HCT116 (cell line): ENCODE data around the gene ABCD1. TPM values are rescaled to one million over a fixed set of nuclear protein-coding genes. Genes with fewer than 3 reads are reported as not detected.
"Not testable (repeated sequence)": the region's sequence is repeated elsewhere in the genome, so short reads cannot be mapped to it uniquely, and the experiment has no call there.

Source experiments
- ATAC-seq: fragments of 200-7000 bp; cut with Tn5 transposase; 2 replicates; pipeline ENCODE4 v1.9.1; 2020; ENCODE audit warnings: mild to moderate bottlenecking, moderate library complexity
- BruUV-seq: library from RNA; stranded (reverse); fragments of 400-500 nt; replicated peaks from 2 replicates; lab custom pipeline; 2021; lab: Mats Ljungman, UMichigan
- CTCF ChIA-PET: fragments of 300-600 bp; sonication (Branson Sonifier 250); formaldehyde crosslinking; loops from one replicate; lab custom pipeline; 2021; ENCODE audit warnings: antibody characterized with exemption; lab: Charles Lee
- POLR2A ChIA-PET: fragments of 300-600, 350-600 bp; sonication (Branson Sonifier 250); formaldehyde crosslinking; loops from one replicate; lab custom pipeline; 2021; ENCODE audit warnings: antibody characterized with exemption; lab: Charles Lee
- RAD21 ChIA-PET, 2 experiments: fragments of 300-600 bp; sonication (Branson Sonifier 250); formaldehyde crosslinking; loops; one replicate each; lab custom pipeline; 2023; ENCODE audit warnings: low total read pairs in 2 of 2; ENCODE audit not compliant: uncharacterized antibody in 2 of 2, unreplicated experiment in 2 of 2, low non-redundant PET in 1 of 2; lab: Charles Lee
- DNase-seq: peaks from one replicate; pipeline ENCODE4 v3.0.0-alpha.2; 2010; ENCODE audit warnings: low read depth, low spot score
- H2AFZ ChIP-seq: fragments of 200-600 bp; shearing (Covaris generic), sonication (generic); 2 replicates; pipeline ENCODE4 v1.6.1; 2017; ENCODE audit warnings: low read depth, mixed run types, mixed read lengths, antibody characterized with exemption, low read length; ENCODE audit not compliant: poor library complexity, severe bottlenecking
- H3K27ac ChIP-seq: 2 replicates; pipeline ENCODE4 v1.5.1; 2012; ENCODE audit warnings: low read depth, low read length
- H3K27me3 ChIP-seq: fragments of 200-600 bp; sonication (generic); 2 replicates; pipeline ENCODE4 v1.6.1; 2016; ENCODE audit warnings: mixed run types, low read length, mixed read lengths; ENCODE audit not compliant: insufficient read depth
- H3K36me3 ChIP-seq, 2 experiments: fragments of 200-500 bp in 1 of 2; fragments of 200-600 bp in 1 of 2; sonication (Bioruptor generic) in 1 of 2; sonication (generic) in 1 of 2; 2 replicates each; pipeline versions ENCODE4 v1.5.1 to v1.6.1; 2014 to 2016; ENCODE audit warnings: low read length in 2 of 2, inconsistent platforms in 1 of 2, mixed read lengths in 1 of 2, mixed run types in 1 of 2; ENCODE audit not compliant: insufficient read depth in 2 of 2, control insufficient read depth in 1 of 2
- H3K4me1 ChIP-seq, 2 experiments: fragments of 200-600 bp in 1 of 2; sonication (generic) in 1 of 2; 2 replicates each; pipeline versions ENCODE4 v1.5.1 to v1.6.1; 2012 to 2017; ENCODE audit warnings: low read length in 2 of 2, inconsistent platforms in 1 of 2, mild to moderate bottlenecking in 1 of 2, mixed read lengths in 1 of 2, mixed run types in 1 of 2, moderate library complexity in 1 of 2; ENCODE audit not compliant: insufficient read depth in 2 of 2, control insufficient read depth in 1 of 2
- H3K4me2 ChIP-seq: fragments of 200-600 bp; sonication (generic); 2 replicates; pipeline ENCODE4 v1.6.1; 2017; ENCODE audit warnings: mixed run types, low read length, mixed read lengths
- H3K4me3 ChIP-seq, 2 experiments: fragments of 200-600 bp in 1 of 2; sonication (generic) in 1 of 2; replicated peaks in 1 of 2; 2 replicates each; pipeline ENCODE4 v1.5.1; 2011 to 2016; ENCODE audit warnings: low read length in 2 of 2, control low read depth in 1 of 2, low read depth in 1 of 2, mild to moderate bottlenecking in 1 of 2, mixed read lengths in 1 of 2, mixed run types in 1 of 2
- H3K79me2 ChIP-seq: fragments of 200-600 bp; sonication (generic); 2 replicates; pipeline ENCODE4 v1.6.1; 2017; ENCODE audit warnings: mild to moderate bottlenecking, mixed run types, low read length, moderate library complexity, mixed read lengths; ENCODE audit not compliant: insufficient read depth
- H3K9ac ChIP-seq: fragments of 200-600 bp; sonication (generic); 2 replicates; pipeline ENCODE4 v1.6.1; 2016; ENCODE audit warnings: low read length, mixed read lengths
- H3K9me2 ChIP-seq: fragments of 200-600 bp; sonication (generic), shearing (Covaris generic); 2 replicates; pipeline ENCODE4 v1.6.1; 2017; ENCODE audit warnings: mixed run types, mild to moderate bottlenecking, moderate library complexity; ENCODE audit not compliant: insufficient read depth
- H3K9me3 ChIP-seq, 2 experiments: fragments of 200-500 bp in 1 of 2; fragments of 200-600 bp in 1 of 2; sonication (Bioruptor generic) in 1 of 2; sonication (generic) in 1 of 2; 2 replicates each; pipeline ENCODE4 v1.6.1; 2014 to 2017; ENCODE audit warnings: low read length in 2 of 2, mixed read lengths in 2 of 2, inconsistent platforms in 1 of 2, low read depth in 1 of 2, mild to moderate bottlenecking in 1 of 2, mixed run types in 1 of 2, moderate library complexity in 1 of 2; ENCODE audit not compliant: control insufficient read depth in 1 of 2, insufficient read depth in 1 of 2
- H4K20me1 ChIP-seq: fragments of 200-600 bp; sonication (generic), shearing (Covaris generic); 2 replicates; pipeline ENCODE4 v1.6.1; 2017; ENCODE audit warnings: mixed run types, mild to moderate bottlenecking, moderate library complexity; ENCODE audit not compliant: insufficient read depth
- EGR1 ChIP-seq: IDR thresholded peaks from 2 replicates; pipeline ENCODE4 v1.6.1; 2012; ENCODE audit warnings: low read depth
- RAD21 ChIP-seq: IDR thresholded peaks from 2 replicates; pipeline ENCODE4 v1.6.1; 2012; ENCODE audit warnings: low read depth, mild to moderate bottlenecking
- ZNF274 ChIP-seq: fragments of 200-500 bp; sonication (Bioruptor generic); IDR thresholded peaks from 2 replicates; pipeline ENCODE4 v1.6.1; 2014; ENCODE audit warnings: mild to moderate bottlenecking, low read depth, low read length, inconsistent platforms
- intact Hi-C: fragments of 100-400 bp; cut with micrococcal nuclease; formaldehyde crosslinking; loops from 2 replicates; pipeline ENCODE4 v1.10.0; 2022
- total RNA-seq: library from RNA; stranded (reverse); gene quantifications from one replicate; pipeline ENCODE4 v1.2.1, GENCODE V29; 2021; ENCODE audit not compliant: unreplicated experiment
- TF ChIP-seq, protein P1 (sequence below): IDR thresholded peaks from 2 replicates; pipeline ENCODE4 v1.6.1; 2012

Gene ABCD1
- total RNA-seq, 1 experiment from 2014 or later, result 7.1 TPM

DNA sequence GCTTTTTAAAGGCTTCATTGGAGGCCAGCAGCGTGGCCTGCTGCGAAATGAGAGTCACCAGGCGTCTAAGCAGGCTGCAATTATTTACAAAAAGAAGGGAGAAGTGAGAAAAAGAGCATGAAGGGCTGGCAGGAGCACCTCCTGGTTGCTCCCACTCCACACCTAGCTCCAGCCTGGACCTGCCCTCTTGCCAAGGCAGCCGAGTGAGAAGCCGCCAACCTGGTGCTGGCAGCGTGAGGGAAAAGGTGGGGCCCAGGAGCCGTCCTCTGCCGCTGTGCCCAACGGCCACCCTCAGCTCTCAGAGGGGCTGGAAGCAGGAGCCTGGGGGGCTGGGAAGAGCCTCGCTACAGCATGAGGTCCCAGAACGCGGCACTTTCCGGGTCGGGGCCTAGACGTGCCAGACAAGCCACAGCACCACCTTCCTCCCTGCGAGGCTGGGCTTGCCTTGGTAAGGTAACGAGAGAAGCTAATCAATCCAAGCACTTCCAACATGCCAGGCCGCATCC, 20.6 kb upstream of the ABCD1 start:
- no peak for ATAC-seq
- no peaks in the 10 kb centered on the region for H4K20me1 ChIP-seq
- POLR2A ChIA-PET, result no interaction called here
- H3K79me2 ChIP-seq, result peaks cover 13% of the 10 kb centered on the region; the same call in 1 of the 2 replicates
- no TSS peak for BruUV-seq
- intact Hi-C loops, result no loop called here
- CTCF ChIA-PET, result no interaction called here
- no peaks in the 10 kb centered on the region for H3K9me3 ChIP-seq
- no peak overlapping the region for H3K4me2 ChIP-seq
- no peak overlapping the region for H3K27ac ChIP-seq
- no peaks in the 10 kb centered on the region for H3K27me3 ChIP-seq
- no peak overlapping the region for H3K4me3 ChIP-seq
- no peaks in the 10 kb centered on the region for H3K9me2 ChIP-seq
- TF ChIP-seq ZNF274 (no peak), RAD21 (no peak), EGR1 (no peak)
- TF ChIP-seq, protein P1, sequence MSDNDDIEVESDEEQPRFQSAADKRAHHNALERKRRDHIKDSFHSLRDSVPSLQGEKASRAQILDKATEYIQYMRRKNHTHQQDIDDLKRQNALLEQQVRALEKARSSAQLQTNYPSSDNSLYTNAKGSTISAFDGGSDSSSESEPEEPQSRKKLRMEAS, result no peak
- TF ChIP-seq, all 23 proteins: peak for 0
- Histone ChIP-seq H3K36me3 (no peaks in the 10 kb centered on the region; a peak in 1 of 4 replicates), H3K9ac (no peak overlapping the region), H2AFZ (no peak overlapping the region), H3K4me1 (peaks cover 0 to 6% of the 10 kb centered on the region in 2 experiments; a peak in 1 of 4 replicates)
- DNase-seq, result no peak
- RAD21 ChIA-PET, result no interaction called here

DNA sequence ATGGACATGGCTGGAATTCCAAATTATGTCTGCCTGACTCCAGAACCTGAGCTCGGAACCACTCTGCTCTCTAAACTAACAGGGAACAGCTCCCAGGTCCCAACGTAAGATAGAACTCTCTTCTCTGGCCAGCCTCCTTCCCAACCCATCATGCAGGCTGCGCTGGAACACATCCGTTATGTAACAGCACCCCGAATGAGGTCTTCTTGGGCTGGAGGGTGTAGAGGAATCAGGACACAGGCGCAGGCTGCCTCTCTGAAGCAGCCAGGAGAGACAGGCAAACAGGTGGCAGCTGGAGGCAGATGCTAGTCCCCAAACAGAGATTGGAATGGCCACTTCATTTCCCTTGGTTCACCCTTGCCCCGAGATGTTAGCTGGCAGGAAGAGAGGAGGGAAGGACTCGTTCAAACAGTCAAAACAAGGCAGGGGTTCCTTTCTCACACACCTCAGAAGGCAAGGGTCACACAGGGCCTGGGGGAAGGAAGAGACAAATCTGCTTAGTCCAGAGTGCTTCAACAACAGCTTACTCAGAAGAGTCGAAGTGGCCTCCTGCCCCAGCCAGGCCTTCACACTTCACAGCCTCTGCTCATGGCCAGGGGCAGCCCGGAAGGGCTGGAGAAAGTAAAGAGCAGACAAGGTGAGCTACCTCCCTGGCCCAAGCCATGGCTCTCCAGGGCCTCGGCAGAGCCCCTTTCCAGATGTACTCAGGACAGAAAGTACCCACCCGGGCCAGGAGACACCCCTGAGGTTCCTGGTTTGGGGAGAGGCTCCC, 19.8 kb upstream of the ABCD1 start:
- H3K79me2 ChIP-seq, result peaks cover 13% of the 10 kb centered on the region; the same call in 1 of the 2 replicates
- RAD21 ChIA-PET, DNase-seq, H4K20me1 ChIP-seq, H3K4me1 ChIP-seq, POLR2A ChIA-PET, H3K9ac ChIP-seq, H3K27ac ChIP-seq, H3K4me3 ChIP-seq, H2AFZ ChIP-seq, H3K27me3 ChIP-seq, BruUV-seq, H3K9me2 ChIP-seq, H3K9me3 ChIP-seq, ATAC-seq, H3K4me2 ChIP-seq, CTCF ChIA-PET, H3K36me3 ChIP-seq: not testable (repeated sequence)
- intact Hi-C loops, result loop anchor here (5.0 kb wide), 1 partner anchor 148 kb away; no protein-coding TSS in a partner anchor

DNA sequence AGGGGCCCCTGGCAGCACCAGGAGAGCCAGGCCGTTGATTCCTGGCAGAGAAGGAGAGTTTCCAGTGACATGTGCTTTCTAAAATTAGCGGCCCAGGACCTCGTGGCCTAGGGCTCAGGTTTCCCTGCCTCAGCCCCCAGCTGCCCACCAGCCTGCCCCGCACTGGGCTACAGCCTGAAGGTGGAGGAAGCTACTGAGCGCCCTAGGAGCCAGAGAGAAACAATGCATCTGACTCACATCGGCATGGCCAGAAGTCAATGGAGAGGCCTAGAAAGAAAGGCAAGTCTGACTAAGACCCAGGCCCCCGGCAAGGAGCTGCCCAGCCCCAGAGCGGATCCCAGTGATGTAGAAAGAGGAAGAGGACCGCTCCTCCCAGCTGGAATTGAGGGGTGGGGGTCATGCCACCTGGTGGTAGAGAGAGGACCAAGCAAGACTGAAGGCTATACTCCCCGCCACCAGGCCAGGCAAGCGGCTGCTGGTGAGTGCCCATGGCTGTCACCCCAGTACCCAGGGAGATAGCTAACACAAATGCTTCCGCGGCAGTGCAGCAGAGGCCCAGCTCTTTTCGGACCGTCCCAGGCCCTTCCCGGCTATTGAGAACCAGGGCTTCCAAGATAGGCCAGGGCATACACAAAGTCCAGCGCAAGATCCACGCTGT, 19.1 kb upstream of the ABCD1 start:
- H3K36me3 ChIP-seq, H3K4me2 ChIP-seq, H4K20me1 ChIP-seq, BruUV-seq, H3K27me3 ChIP-seq, ATAC-seq, H3K9me3 ChIP-seq, H3K27ac ChIP-seq, DNase-seq, H3K4me3 ChIP-seq, H3K9ac ChIP-seq, H3K9me2 ChIP-seq, RAD21 ChIA-PET, H2AFZ ChIP-seq, CTCF ChIA-PET, H3K4me1 ChIP-seq, POLR2A ChIA-PET: not testable (repeated sequence)
- peaks cover 13% of the 10 kb centered on the region; the same call in 1 of the 2 replicates for H3K79me2 ChIP-seq
- intact Hi-C loops, result loop anchor here (5.0 kb wide), 1 partner anchor 148 kb away; no protein-coding TSS in a partner anchor
